Smooth muscle cell (in vitro differentiated cells): ENCODE measurements around the gene SOBP. TPM values are rescaled to one million over a fixed set of nuclear protein-coding genes. Genes with fewer than 3 reads are reported as not detected.

Experiments used
- DNase-seq: peaks from one replicate; lab custom pipeline; 2025; ENCODE audit not compliant: unreplicated experiment; lab: John Stamatoyannopoulos, UW
- H2AFZ ChIP-seq: fragments of 200-600 bp; sonication (generic); 2 replicates; pipeline ENCODE4 v1.6.0; 2016; ENCODE audit warnings: antibody characterized with exemption, low read depth, mild to moderate bottlenecking
- H3F3A ChIP-seq: fragments of 200-600 bp; sonication (generic); 2 replicates; pipeline ENCODE4 v1.6.0; 2017; ENCODE audit warnings: antibody characterized with exemption, low read depth
- H3K27ac ChIP-seq: fragments of 200-600 bp; sonication (generic); 2 replicates; pipeline ENCODE4 v1.5.1; 2016; ENCODE audit warnings: low read depth, mild to moderate bottlenecking
- H3K27me3 ChIP-seq: fragments of 200-600 bp; sonication (generic); 2 replicates; pipeline ENCODE4 v1.6.1; 2016; ENCODE audit warnings: low read depth, mild to moderate bottlenecking
- H3K36me3 ChIP-seq: fragments of 200-600 bp; sonication (generic); 2 replicates; pipeline ENCODE4 v1.5.1; 2016; ENCODE audit warnings: low read depth
- H3K4me1 ChIP-seq: fragments of 200-600 bp; sonication (generic); 2 replicates; pipeline ENCODE4 v1.5.1; 2016; ENCODE audit warnings: low read depth
- H3K4me2 ChIP-seq: fragments of 200-600 bp; sonication (generic); 2 replicates; pipeline ENCODE4 v1.6.0; 2016; ENCODE audit warnings: mild to moderate bottlenecking
- H3K4me3 ChIP-seq: fragments of 200-600 bp; sonication (generic); 2 replicates; pipeline ENCODE4 v1.5.1; 2016; ENCODE audit warnings: mild to moderate bottlenecking
- H3K79me2 ChIP-seq: fragments of 200-600 bp; sonication (generic); 2 replicates; pipeline ENCODE4 v1.6.0; 2016; ENCODE audit warnings: low read depth, mild to moderate bottlenecking
- H3K9ac ChIP-seq: fragments of 200-600 bp; sonication (generic); 2 replicates; pipeline ENCODE4 v1.6.0; 2016; ENCODE audit warnings: low read depth
- H3K9me3 ChIP-seq: fragments of 200-600 bp; sonication (generic); replicated peaks from 2 replicates; pipeline ENCODE4 v1.5.1; 2016; ENCODE audit warnings: low read depth
- H4K20me1 ChIP-seq: fragments of 200-600 bp; sonication (generic); 2 replicates; pipeline ENCODE4 v1.6.0; 2016; ENCODE audit warnings: low read depth
- whole genome bisulfite sequencing: methylation state at CpG from one replicate; pipeline ENCODE4 v1.1.7; 2016; ENCODE audit warnings: low lambda C conversion rate; 5-methylcytosine and 5-hydroxymethylcytosine counted together
- polyA plus RNA-seq: library from polyadenylated mRNA; unstranded; fragments of >200 nt; fragmentation: Nextera tagmentation; extraction: Ambion mirVana; gene quantifications from 2 replicates; pipeline ENCODE4 v1.2.1, GENCODE V29; 2016
- total RNA-seq: library from RNA; depleted of rRNA; stranded (reverse); fragments of >200 nt; gene quantifications from 2 replicates; pipeline ENCODE4 v1.2.3, GENCODE V29; 2014
- TF ChIP-seq, protein P1 (sequence below): fragments of 200-600 bp; sonication (generic); IDR thresholded peaks from 2 replicates; pipeline ENCODE4 v1.5.1; 2017; ENCODE audit warnings: borderline replicate concordance, mild to moderate bottlenecking, antibody characterized with exemption; ENCODE audit not compliant: insufficient read depth, poor library complexity, severe bottlenecking

The SOBP gene
- total and polyA plus RNA-seq, 2 experiments from 2014 or later, result 0.67 to 4.0 TPM

DNA sequence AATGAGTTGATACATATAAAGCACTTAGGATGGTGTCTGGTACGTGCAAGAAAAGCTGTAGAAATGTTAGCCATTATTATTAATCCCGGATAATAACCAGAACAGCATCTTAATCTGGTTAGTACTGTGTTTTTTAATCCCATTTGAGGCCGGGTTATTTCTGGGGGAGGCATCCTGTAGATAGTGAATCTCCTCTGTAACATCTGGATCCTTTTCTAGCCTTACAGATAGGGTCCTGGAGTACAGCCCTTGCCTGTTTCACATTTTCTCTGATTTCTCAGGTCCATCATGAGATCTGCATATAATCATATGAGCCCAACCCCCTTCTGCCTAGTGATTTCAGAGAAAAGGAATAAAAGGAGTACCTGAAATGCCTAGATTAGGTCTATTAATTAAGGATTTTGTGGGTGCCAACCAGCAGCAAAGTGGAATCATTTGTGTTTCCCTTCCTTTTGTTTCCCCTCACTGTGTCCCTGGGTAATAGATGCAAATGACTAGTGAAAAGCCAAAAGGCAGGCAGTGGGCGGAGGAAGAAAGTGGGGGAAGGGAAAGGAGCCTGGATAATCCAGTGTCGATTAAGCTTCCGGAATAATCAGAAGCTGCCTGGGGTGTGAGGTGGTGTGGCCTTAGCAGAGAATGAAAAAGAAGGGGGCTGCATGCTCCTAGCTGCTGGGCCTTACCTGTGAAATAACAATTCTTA is 88.9 kb downstream of the SOBP start:
- 41% methylated on average over 6 of the region's 6 CpGs for WGBS
- no peak for DNase-seq
- Histone ChIP-seq H3K9ac (no peak overlapping the region), H3F3A (no peaks in the 10 kb centered on the region), H4K20me1 (no peaks in the 10 kb centered on the region), H3K36me3 (no peaks in the 10 kb centered on the region), H3K4me3 (no peak overlapping the region), H3K4me2 (peak overlapping the region; percentile 21), H3K4me1 (peaks cover 32% of the 10 kb centered on the region), H3K9me3 (no peaks in the 10 kb centered on the region), H3K27ac (no peak overlapping the region), H2AFZ (no peak overlapping the region), H3K27me3 (no peaks in the 10 kb centered on the region), H3K79me2 (no peaks in the 10 kb centered on the region)
- TF ChIP-seq, protein P1, sequence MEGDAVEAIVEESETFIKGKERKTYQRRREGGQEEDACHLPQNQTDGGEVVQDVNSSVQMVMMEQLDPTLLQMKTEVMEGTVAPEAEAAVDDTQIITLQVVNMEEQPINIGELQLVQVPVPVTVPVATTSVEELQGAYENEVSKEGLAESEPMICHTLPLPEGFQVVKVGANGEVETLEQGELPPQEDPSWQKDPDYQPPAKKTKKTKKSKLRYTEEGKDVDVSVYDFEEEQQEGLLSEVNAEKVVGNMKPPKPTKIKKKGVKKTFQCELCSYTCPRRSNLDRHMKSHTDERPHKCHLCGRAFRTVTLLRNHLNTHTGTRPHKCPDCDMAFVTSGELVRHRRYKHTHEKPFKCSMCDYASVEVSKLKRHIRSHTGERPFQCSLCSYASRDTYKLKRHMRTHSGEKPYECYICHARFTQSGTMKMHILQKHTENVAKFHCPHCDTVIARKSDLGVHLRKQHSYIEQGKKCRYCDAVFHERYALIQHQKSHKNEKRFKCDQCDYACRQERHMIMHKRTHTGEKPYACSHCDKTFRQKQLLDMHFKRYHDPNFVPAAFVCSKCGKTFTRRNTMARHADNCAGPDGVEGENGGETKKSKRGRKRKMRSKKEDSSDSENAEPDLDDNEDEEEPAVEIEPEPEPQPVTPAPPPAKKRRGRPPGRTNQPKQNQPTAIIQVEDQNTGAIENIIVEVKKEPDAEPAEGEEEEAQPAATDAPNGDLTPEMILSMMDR, result no peak

DNA sequence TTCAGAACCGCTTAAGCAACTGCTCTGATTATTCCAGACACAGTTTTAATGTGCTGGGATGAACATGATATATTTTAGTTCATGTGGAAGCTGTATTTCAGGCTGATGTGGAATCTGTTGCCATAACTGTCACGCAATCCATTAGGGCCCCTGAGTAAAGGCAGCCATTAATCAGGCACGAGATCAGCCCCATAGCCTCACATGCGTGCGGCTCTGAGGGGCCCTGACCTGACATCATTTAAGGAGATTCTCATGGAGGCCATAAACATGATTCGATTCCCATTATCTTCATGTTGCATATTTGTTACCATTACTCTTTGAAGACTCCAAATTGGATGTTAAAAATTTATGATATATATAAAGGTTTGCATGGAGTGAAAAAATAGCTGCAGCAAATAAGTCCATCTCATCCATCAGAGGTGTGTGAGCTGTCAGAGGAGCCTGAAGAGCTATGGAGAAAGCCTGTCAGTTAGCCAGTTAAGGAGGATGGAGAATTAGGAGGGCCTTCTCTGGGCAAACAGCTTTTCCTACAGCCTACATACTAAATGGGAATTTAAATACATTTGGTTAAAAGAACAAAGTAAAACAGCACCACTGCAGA is 89.6 kb downstream of the SOBP start:
- no peaks in the 10 kb centered on the region for H3K27me3 ChIP-seq
- WGBS, result 88% methylated on average over 6 of the region's 6 CpGs
- no peaks in the 10 kb centered on the region for H4K20me1 ChIP-seq
- H3K4me1 ChIP-seq, result peaks cover 32% of the 10 kb centered on the region
- no peaks in the 10 kb centered on the region for H3K9me3 ChIP-seq
- no peak overlapping the region for H3K4me3 ChIP-seq
- no peak overlapping the region for H3K4me2 ChIP-seq
- H3K27ac ChIP-seq, result no peak overlapping the region
- no peak for DNase-seq
- TF ChIP-seq, protein P1, result no peak
- H3F3A ChIP-seq, result no peaks in the 10 kb centered on the region
- H3K9ac ChIP-seq, result no peak overlapping the region
- no peaks in the 10 kb centered on the region for H3K79me2 ChIP-seq
- H3K36me3 ChIP-seq, result no peaks in the 10 kb centered on the region
- H2AFZ ChIP-seq, result no peak overlapping the region

DNA sequence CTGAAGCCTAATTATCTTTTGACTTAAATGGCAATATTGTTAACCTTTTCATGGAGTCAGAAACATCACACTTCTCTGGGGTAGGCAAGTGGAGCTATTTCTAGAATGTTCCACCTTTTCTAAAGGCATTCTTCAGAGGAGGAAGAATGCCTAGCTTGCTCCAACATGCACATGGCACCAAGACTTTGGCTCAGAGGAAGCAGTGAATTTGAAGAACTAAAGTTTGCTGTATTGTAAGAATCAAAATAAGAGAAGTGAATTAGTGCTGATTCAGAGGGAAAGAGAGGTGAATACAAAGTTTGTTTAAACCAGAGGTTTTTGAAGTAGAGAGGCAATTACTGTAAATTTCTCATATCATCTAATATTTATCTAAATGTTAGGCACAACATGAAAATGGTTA is 92.2 kb downstream of the SOBP start:
- no peak for DNase-seq
- no peak overlapping the region for H3K9ac ChIP-seq
- H4K20me1 ChIP-seq, result no peaks in the 10 kb centered on the region
- H3K79me2 ChIP-seq, result no peaks in the 10 kb centered on the region
- no peaks in the 10 kb centered on the region for H3F3A ChIP-seq
- no peaks in the 10 kb centered on the region for H3K36me3 ChIP-seq
- no peak overlapping the region for H2AFZ ChIP-seq
- TF ChIP-seq, protein P1, result no peak
- H3K4me1 ChIP-seq, result peaks cover 31% of the 10 kb centered on the region
- no peaks in the 10 kb centered on the region for H3K9me3 ChIP-seq
- H3K4me2 ChIP-seq, result no peak overlapping the region
- H3K27ac ChIP-seq, result no peak overlapping the region
- H3K27me3 ChIP-seq, result no peaks in the 10 kb centered on the region
- no peak overlapping the region for H3K4me3 ChIP-seq

DNA sequence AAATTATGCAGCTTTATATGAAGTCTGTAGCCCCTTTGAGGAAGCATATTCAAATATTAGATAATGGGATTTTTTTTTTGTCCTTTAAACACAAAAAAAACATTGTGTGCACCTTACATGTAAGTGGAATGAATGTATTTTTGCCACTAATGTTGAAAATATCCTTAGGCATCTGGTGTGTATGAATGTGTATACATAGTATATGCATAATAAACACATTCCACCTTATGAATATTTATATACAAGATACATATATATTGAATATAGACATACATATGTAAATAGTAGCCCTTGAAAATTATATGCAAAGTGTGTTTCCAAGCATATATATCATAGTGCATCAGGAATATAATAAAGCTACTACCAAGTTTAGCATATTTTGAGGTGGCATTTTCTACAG is 94.8 kb downstream of the SOBP start:
- no peak overlapping the region for H3K27ac ChIP-seq
- no peak for DNase-seq
- no peak overlapping the region for H3K4me3 ChIP-seq
- peaks cover 8% of the 10 kb centered on the region for H3K4me1 ChIP-seq
- TF ChIP-seq, protein P1, result no peak
- H4K20me1 ChIP-seq, result no peaks in the 10 kb centered on the region
- no peaks in the 10 kb centered on the region for H3K9me3 ChIP-seq
- no peak overlapping the region for H2AFZ ChIP-seq
- H3F3A ChIP-seq, result no peaks in the 10 kb centered on the region
- no peaks in the 10 kb centered on the region for H3K27me3 ChIP-seq
- H3K79me2 ChIP-seq, result no peaks in the 10 kb centered on the region
- H3K36me3 ChIP-seq, result no peaks in the 10 kb centered on the region
- H3K4me2 ChIP-seq, result no peak overlapping the region
- H3K9ac ChIP-seq, result no peak overlapping the region
